ENCODE measurements around the gene CLTRN. TPM values are rescaled to one million over a fixed set of nuclear protein-coding genes. Genes with fewer than 3 reads are reported as not detected.

CLTRN gene
- total RNA-seq, 1 experiment from 2014 or later, result 0.10 TPM

GRCh38 chrX:15631637-15632036 lies 33.0 kb downstream of the CLTRN start:
- POLR2A ChIA-PET, result no interaction called here
- Histone ChIP-seq H3K4me3 (ENCODE audit: low read depth in 2 of 2, low read length in 2 of 2) (no peak overlapping the region), H3K27ac (ENCODE audit: low read length) (no peak overlapping the region), H3K36me3 (ENCODE audit: control insufficient read depth, insufficient read depth, low read length) (no peaks in the 10 kb centered on the region), H3K4me1 (ENCODE audit: control insufficient read depth, insufficient read depth, low read length) (no peaks in the 10 kb centered on the region), H3K9me3 (ENCODE audit: control insufficient read depth, insufficient read depth, low read depth, low read length) (no peaks in the 10 kb centered on the region), H3K27me3 (ENCODE audit: control insufficient read depth, insufficient read depth, low read length) (no peaks in the 10 kb centered on the region)
- DNase-seq (ENCODE audit: low read depth, low spot score), result no peak
- in situ Hi-C loops (cut with HindIII; ENCODE audit: low pct_unique_long_range_greater_than_20kb, low sequenced_read_pairs) (no loop called here), intact Hi-C loops (cut with micrococcal nuclease; ENCODE audit: unreplicated experiment) (no loop called here)
- no peak for TF ChIP-seq REST (IDR thresholded peaks at IDR 0.05; ENCODE audit: insufficient read depth in 1 of 2, low read depth in 2 of 2, low read length in 1 of 2)
- no peak for TF ChIP-seq POLR2AphosphoS5 (IDR thresholded peaks at IDR 0.05; ENCODE audit: low read depth, low read length)
- no peak for TF ChIP-seq SIN3A (IDR thresholded peaks at IDR 0.05; ENCODE audit: borderline replicate concordance, insufficient read depth, low read depth, low read length)
- no peak for TF ChIP-seq CTCF (IDR thresholded peaks at IDR 0.05)
- TF ChIP-seq TCF7L2 (IDR thresholded peaks at IDR 0.05; ENCODE audit: low read depth, low read length), result no peak
- no peak for ATAC-seq
- CTCF ChIA-PET, result no interaction called here
- no TSS peak for BruUV-seq (replicated peaks)

GRCh38 chrX:15623054-15623453 lies 41.6 kb downstream of the CLTRN start:
- no peaks in the 10 kb centered on the region for H3K9me3 ChIP-seq (ENCODE audit: control insufficient read depth, insufficient read depth, low read depth, low read length)
- no peak overlapping the region for H3K27ac ChIP-seq (ENCODE audit: low read length)
- no peaks in the 10 kb centered on the region for H3K4me1 ChIP-seq (ENCODE audit: control insufficient read depth, insufficient read depth, low read length)
- POLR2A ChIA-PET, result no interaction called here
- CTCF ChIA-PET, result no interaction called here
- DNase-seq (ENCODE audit: low read depth, low spot score), result no peak
- no peak for ATAC-seq
- in situ Hi-C loops (cut with HindIII; ENCODE audit: low pct_unique_long_range_greater_than_20kb, low sequenced_read_pairs), result no loop called here
- intact Hi-C loops (cut with micrococcal nuclease; ENCODE audit: unreplicated experiment), result no loop called here
- no peak overlapping the region for H3K4me3 ChIP-seq (ENCODE audit: low read depth in 2 of 2, low read length in 2 of 2)
- H3K36me3 ChIP-seq (ENCODE audit: control insufficient read depth, insufficient read depth, low read length), result no peaks in the 10 kb centered on the region
- TF ChIP-seq CTCF (IDR thresholded peaks at IDR 0.05), result no peak
- TF ChIP-seq SIN3A (IDR thresholded peaks at IDR 0.05; ENCODE audit: borderline replicate concordance, insufficient read depth, low read depth, low read length), result no peak
- no peak for TF ChIP-seq TCF7L2 (IDR thresholded peaks at IDR 0.05; ENCODE audit: low read depth, low read length)
- TF ChIP-seq POLR2AphosphoS5 (IDR thresholded peaks at IDR 0.05; ENCODE audit: low read depth, low read length), result no peak
- no peak for TF ChIP-seq REST (IDR thresholded peaks at IDR 0.05; ENCODE audit: insufficient read depth in 1 of 2, low read depth in 2 of 2, low read length in 1 of 2)
- BruUV-seq (replicated peaks), result no TSS peak
- H3K27me3 ChIP-seq (ENCODE audit: control insufficient read depth, insufficient read depth, low read length), result no peaks in the 10 kb centered on the region

Measured in Panc1 (cell line).